Measurements from ENCODE around the gene MZT1. TPM values are rescaled to one million over a fixed set of nuclear protein-coding genes. Genes with fewer than 3 reads are reported as not detected.

The MZT1 gene
- polyA plus RNA-seq, 4 donors, result 20.1 to 30.1 (median 21.2) TPM

DNA sequence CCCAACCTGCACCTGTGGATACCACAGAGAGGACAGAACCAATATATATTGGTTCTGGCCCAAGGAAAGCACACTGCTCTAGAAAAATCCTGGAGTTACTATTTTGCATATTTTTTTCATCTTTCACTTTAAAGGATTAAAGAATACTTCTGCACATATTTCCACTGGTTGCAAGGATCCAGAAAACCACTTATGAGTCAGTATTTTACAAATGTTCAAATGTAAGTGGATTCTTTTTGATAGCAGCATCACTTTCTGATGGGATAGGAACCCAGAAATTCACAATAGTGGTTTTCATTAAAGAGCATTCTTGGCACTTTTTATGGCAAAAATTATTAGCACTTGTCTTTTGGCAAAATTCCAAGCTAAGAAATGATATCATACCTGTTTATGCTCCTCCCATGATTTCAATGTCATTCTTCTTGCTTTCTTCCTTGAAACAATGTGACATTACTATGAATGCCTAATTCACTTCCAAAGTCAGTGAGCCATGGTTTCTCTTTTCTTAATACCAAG, 38.2 kb downstream of the MZT1 start:
- DNase-seq (ENCODE audit: low read depth in 4 of 4, low spot score in 3 of 4), result no peak

DNA sequence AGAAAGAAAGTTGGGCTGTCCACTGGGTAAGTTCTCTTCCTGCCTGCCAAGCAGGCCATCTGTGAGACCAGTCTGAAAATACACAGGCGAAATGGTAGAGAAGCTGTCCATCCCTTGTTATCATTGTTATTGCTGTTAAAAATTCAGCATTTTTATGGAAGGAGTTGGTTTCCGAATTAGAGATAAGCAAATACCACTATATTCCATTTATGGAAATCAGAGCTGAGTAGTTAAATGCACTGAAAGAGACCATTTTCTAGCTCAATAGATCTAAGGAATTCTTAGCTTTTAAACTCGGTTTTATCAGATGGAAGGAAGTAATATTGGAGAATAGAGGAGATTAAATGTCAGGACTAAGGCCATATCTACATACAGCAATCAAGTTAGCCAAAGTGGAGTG, 40.7 kb downstream of the MZT1 start:
- DNase-seq (ENCODE audit: low read depth in 4 of 4, low spot score in 3 of 4), result no peak

DNA sequence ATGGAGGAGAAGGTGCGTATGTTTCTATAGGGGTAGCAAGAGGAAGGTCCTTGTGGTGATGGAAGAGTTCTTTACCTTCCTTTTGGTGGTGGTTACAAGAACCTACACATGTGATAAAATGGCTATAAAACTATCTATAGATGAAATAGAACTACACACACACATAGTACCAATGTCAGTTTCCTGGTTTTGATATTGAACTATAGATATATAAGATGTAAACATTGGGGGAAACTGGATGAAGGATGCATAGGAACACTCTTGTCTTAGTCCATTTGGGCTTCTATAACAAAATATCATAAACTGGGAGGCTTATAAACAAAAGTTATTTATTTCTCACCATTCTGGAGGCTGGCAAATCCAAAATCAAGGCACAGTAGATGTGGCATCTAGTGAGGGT, 47.1 kb downstream of the MZT1 start:
- no peak for DNase-seq (ENCODE audit: low read depth in 4 of 4, low spot score in 3 of 4)

DNA sequence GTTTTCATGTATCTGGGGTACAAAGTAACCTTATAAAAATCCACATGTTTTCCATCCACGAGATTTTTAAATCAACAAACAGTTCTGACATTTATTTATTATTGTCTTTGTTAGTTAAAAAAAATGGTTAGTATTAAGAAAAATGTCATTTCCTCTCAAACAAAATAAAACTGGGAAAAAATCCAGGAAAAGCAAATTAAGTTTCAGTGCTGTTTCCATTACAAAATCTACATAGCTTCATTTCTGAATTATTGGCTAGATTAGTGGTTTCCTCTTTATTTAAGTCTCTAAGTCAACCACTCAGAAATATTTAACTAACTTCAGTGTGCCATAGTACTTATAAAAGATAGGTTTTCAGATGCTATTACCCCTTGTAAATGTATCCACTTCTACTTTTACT, 49.1 kb downstream of the MZT1 start:
- DNase-seq (ENCODE audit: low read depth in 4 of 4, low spot score in 3 of 4), result peak in 2 of 4 donors; percentile 28 to 36

DNA sequence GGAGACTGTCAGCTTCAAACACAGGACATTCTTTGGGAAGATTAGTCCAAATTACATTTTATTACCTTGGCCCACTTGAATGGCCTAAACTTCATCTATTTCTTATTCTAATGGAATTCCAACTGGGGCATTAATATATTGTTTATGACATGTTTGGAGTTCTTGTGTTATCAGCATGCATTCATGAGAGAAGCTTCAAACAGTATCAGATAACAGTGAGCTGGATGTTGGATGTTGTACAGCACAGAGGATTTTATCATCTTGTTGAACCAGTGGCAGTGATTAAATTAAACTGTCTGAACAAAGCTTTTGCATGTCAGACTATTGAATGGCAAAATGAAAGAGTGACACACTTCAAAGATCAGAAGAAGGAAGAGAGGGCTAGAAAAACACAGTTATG, 50.0 kb downstream of the MZT1 start:
- no peak for DNase-seq (ENCODE audit: low read depth in 4 of 4, low spot score in 3 of 4)

DNA sequence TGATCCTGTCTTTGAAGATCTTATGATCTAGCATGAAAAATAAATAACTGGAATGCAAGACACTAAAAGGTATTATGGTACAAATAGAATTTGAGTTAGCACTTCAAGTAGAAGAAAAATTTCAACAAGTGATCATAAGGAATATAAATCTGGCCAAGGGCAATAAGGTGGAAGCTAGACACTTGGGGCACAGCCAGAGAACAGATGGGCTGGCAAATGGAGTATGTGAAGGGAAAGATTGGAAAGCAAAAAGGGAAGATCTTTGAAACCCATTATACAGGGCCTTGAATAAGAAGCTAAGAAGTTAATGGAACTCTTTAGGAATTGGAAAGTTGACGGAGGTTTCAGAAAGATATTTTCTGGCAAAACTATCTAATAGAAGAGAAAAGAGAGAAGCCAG, 61.0 kb downstream of the MZT1 start:
- DNase-seq (ENCODE audit: low read depth in 4 of 4, low spot score in 3 of 4), result no peak

DNA sequence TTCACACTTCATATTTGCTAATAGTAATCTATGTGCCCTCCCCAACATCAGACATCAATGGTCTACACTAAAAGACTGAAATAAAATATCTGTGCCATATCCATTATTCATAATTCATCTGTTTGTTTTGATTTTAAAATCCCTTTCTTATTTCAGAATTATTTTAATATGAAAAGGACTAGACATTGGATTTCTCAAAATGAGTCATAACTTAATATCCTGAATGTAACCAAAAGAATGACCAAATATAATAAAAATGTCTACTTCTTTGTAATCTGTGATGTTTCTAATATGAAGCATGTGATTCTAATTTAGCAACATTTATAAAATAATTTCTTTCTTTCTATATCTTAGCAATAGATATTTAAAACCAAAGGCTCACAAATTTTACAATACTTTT, 64.9 kb downstream of the MZT1 start:
- no peak for DNase-seq (ENCODE audit: low read depth in 4 of 4, low spot score in 3 of 4)

Other genes starting within 250 kb of the MZT1 start
- gene BORA, start 294 bp upstream of the MZT1 start, polyA plus RNA-seq (ENCODE audit: insufficient read length in 4 of 4), result 1 to 10 TPM; 7.1 to 9.6 (median 8.7) TPM
- 10 to 100 TPM; 34.1 to 46.3 (median 36.7) TPM for gene DIS3, start 54.3 kb upstream of the MZT1 start, polyA plus RNA-seq (ENCODE audit: insufficient read length in 4 of 4)
- gene PIBF1, start 54.5 kb upstream of the MZT1 start, polyA plus RNA-seq (ENCODE audit: insufficient read length in 4 of 4), result 10 to 100 TPM; 38.8 to 48.6 (median 44.7) TPM